GM19468 (cell line): Measurements from ENCODE around the gene SEC24A.
"Not testable (repeated sequence)": the region's sequence is repeated elsewhere in the genome, so short reads cannot be mapped to it uniquely, and the experiment has no call there.

ENCODE experiments used
- ATAC-seq: cut with Tn5 transposase; IDR thresholded peaks from one replicate; pipeline ENCODE4 v1.9.1; 2021; ENCODE audit warnings: mild to moderate bottlenecking, moderate library complexity, moderate number of reproducible peaks; ENCODE audit not compliant: unreplicated experiment; ENCODE audit errors: extremely low read depth

The SEC24A gene

DNA sequence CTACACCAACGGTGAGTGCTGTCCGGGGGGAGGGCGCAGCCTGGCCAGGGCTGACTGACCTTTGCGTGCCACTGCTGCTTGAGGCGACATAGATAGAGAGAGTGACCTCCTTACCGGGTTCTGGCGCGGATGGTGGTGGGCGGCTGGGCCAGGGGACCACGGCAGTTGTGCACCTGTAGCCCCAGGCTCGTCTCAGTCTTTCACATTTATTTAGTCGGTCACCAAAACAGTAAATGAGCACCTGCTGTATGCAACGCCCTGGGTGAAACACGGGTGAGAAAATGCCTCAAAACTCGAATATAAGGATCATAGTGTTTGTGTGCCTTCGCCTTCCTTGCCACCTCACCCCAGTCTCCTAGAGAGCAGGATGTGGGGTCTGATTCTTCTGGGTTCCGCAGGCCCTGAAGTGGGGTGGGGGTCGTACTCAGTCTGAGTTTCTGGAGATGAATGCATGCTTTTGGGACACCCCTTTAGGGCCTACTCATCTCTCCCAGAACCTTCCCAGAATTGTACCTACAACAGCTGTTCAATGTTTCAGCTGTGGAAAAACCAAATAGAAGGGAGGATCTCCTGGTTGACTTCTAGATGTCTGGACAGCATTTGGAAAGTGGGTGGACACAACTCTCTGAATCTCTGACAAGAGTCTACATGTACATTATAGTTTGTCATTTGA lies 714 bp downstream of the SEC24A start:
- ATAC-seq: no peak

DNA sequence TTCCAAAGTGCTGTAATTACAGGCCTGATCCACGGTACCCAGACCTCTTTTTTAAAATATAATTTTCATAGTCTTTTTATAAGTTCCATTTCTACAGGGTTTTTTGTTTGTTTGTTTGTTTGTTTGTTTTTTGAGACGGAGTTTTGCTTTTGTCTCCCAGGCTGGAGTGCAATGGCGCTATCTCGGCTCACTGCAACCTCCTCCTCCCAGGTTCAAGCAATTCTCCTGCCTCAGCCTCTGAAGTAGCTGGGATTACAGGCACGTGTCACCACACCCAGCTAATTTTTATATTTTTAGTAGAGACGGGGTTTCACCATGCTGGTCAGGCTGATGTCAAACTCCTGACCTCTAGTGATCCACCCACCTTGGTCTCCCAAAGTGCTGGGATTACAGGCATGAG lies 2.1 kb downstream of the SEC24A start:
- ATAC-seq: not testable (repeated sequence)

DNA sequence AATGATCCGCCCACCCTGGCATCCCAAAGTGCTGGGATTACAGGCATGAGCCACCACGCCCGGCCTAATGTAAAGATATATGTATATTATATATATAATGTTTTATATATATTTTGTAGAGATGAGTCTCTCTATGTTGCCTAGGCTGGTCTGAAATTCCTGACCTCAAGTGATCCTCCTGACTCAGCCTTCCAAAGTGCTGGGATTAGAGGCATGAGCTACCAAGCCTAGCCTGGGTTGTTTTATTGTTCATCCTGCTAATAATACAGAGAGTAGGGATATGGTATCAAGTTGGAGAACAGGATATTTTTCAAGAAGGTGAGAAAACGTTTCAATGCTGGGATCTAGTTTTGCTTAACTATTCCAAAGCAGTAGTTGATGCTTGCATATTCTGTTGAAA lies 2.9 kb downstream of the SEC24A start:
- ATAC-seq: no peak

DNA sequence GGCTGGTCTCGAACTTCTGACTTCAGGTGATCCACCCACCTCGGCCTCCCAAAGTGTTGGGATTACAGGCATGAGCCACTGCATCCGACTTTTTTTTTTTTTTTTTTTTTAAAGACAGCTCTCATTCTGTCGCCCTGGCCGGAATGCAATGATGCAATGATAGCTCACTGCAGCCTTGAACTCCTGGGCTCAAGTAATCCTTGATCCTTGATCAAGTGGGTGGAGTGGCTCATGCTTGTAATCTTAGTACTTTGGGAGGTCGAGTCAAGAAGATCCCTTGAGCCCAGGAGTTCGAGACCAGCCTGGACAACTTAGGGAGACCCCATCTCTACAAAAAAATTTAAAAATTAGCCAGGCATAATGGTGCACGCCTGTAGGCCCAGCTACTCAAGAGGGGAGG lies 8.1 kb downstream of the SEC24A start:
- no peak for ATAC-seq

DNA sequence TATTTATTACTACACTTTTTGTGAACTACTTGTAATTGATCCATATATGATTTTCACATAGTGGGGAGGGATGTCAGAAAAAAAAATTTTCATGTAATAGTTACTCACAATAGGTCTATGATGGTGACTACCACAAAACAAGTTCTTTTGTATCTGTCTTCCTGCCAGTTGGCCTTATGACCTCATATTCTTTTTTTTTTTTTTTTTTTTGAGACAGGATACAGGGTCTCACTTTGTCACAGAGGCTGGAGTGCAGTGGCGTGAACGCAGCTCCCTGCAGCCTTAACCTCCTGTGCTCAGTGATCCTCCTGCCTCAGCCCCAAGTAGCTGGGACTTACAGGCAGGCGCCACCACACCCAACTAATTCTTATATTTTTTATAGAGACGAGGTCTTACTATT lies 10.9 kb downstream of the SEC24A start:
- no peak for ATAC-seq

DNA sequence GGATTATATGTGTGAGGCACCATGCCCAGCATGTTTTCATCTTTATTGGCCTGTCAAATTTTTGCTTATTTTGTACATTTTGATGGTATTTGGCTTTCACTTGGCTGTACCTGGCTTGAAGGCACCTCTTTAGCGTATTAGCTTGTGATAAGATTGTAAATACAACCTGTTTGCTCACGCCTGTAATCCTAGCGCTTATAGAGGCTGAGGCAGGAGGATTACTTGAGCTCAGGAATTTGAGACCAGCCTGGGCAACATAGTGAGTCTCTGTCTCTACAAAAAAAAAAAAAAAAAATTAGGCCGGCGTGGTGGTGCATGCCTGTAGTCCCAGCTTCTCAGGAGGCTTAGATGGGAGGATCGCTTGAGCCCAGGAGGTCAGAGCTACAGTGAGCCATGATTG lies 11.3 kb downstream of the SEC24A start:
- no peak for ATAC-seq

DNA sequence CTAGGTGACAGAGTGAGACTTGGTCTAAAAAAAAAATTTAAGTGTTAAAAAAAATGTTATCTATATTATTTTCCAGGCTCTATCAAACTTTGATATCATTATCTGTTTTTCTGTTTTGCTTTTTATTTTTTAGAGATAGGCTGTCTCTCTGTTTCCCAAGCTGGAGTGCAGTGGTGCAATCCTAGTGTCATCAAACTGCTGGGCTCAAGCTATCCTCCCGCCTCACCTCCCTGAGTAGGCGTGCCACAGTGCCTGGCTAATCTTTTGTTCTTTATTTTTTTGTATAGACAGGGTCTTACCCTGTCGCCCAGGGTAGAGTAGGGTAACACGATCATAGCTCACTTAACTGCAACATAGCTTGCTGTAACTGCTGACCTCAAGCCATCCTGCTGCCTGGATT lies 14.4 kb downstream of the SEC24A start:
- ATAC-seq: no peak

DNA sequence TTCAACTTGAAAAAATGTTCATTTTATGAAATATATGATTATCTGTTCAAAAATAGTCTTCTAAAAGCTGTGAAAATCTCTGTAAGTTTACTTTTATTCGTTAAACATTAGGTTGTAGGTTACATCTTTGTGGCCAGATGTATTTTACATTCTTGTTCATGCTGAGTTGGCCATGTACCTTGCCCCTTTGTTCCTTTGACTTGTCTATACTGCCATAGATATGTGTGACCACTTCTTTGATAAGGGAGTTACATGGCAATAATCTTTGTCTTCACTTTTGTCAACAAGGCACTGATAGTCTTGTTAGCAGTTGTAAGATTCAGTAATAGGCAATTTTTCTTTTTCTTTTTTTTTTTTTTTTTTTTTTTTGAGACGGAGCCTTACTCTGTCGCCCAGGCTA lies 15.9 kb downstream of the SEC24A start:
- no peak for ATAC-seq

DNA sequence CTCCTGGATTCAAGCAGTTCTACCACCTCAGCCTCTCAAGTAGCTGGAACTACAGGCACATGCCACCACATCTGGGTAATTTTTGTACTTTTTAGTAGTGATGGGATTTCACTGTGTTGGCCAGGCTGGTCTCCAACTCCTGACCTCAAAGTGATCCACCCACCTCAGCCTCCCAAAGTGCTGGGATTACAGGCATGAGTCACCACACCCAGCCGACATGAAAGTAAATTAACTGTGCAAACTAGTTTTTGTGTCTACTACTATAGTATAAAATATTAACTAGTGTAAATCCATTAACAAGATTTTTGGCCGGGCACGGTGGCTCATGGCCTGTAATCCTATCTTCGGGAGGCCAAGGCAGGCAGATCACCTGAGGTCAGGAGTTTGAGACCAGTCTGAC lies 25.0 kb downstream of the SEC24A start:
- ATAC-seq: not testable (repeated sequence)

DNA sequence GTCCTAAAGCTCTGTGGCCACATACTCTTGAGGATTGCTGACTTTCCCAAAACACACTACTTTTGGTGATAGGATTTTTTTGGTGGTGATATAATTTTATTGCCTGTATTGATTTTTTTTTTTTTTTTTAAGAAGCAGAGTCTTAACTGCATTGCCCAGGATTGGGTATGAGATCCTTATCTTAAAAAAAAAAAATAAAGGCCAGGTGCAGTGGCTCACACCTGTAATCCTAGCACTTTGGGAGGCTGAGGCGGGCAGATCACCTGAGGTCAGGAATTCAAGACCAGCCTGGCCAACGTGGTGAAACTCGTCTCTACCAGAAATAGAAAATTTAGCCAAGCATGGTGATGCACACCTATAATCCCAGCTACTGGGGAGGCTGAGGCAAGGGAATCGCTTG lies 28.8 kb downstream of the SEC24A start:
- not testable (repeated sequence) for ATAC-seq

DNA sequence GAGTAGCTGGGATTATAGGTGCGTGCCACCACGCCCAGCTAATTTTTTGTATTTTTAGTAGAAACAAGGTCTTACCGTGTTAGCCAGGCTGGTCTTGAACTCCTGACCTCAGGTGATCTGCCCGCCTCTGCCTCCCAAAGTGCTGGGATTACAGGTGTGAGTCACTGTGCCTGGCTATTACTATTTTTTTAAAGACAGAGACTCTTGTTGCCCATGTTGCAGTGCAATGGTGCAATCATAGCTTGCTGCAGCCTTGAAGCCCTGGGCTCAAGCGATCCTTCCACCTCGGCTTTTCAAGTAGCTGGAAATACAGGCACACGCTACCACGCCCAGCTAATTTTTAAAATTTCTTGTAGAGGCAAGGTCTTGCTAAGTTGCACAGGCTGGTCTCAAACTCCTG lies 41.6 kb downstream of the SEC24A start:
- not testable (repeated sequence) for ATAC-seq

DNA sequence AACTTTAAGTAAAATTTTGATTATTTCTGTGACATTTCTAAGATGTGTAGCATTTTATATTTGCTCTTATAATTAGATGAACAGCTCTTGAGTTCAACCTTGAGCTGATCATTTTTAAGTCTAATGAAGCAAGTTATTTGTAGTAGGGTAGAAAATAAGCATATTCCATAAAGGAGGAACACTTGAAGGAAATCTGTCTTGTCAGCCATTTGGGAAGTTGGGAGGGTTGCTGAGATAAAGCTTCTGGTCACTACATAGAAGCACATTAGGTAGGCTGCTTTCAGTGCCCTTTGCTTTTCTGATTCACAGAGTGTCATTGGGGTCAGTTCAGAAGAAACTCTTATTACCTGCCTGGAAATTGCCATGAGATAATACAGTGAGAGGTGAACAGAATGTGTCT lies 44.1 kb downstream of the SEC24A start:
- no peak for ATAC-seq

DNA sequence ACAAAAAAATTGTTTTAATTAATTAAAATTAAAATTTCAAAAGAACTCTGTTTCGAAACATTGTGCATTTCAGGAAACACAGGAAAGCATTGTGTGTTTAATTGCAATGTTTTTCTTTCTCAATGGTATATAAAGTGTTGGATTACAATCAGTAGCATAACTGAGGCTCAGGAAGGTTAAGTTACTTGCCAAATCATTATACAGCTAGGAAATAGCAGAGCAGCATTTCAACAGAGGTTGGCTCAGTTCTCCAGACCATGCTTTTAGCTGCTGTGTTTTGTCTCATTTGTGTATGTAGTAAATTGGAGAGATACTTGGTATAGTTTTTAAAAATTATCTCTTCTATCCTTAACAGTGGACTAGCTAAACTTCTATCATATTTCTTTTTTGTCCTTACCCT lies 59.7 kb downstream of the SEC24A start:
- ATAC-seq: no peak

DNA sequence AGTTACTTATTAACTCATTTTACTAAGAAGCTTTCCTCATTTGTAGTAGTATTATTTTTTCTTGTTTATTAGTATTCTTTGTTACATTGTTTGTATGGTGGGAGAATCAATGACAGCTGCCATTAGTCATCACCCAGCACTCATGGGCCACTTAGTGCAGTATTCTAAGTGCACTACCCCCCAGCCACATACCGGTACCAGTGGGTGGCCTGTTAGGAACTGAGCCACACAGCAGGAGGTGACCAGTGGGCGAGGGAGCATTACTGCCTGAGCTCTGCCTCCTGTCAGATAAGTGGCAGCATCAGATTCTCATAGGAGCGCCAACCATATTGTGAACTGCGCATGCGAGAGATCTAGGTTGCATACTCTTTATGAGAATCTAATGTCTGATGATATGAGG lies 65.5 kb downstream of the SEC24A start:
- no peak for ATAC-seq

DNA sequence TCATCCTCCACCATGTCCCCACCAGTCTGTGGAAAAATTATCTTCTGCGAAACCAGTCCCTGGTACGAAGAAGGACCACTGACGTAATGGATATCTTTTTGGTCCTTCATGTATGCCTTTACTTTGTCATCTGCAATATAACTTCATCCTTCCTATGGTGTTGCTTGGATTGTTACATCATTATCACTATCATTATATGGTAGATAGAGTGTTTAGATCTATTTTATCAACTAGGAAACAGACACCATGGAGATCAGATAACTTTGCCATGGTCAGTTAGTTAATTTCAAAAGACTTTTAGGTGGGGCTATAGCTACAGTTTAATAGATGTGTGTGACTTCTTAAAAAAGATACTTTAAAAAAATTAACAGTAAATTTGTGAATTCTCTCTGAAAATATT lies 66.0 kb downstream of the SEC24A start:
- ATAC-seq: no peak

DNA sequence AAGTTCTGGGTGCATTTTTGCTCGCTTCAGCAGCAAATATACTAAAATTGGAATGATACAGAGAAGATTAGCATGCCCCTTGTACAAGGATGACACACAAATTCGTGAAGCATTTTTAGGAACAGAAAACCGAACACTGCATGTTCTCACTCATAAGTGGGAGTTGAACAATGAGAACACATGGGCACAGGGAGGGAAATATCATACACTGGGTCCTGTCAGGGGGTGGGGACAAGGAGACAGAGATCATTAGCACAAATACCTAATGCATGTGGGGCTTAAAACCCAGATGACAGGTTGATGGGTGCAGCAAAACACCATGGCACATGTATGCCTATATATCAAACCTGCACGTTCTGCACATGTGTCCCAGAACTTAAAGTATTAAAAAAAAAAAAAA lies 66.9 kb downstream of the SEC24A start:
- not testable (repeated sequence) for ATAC-seq

DNA sequence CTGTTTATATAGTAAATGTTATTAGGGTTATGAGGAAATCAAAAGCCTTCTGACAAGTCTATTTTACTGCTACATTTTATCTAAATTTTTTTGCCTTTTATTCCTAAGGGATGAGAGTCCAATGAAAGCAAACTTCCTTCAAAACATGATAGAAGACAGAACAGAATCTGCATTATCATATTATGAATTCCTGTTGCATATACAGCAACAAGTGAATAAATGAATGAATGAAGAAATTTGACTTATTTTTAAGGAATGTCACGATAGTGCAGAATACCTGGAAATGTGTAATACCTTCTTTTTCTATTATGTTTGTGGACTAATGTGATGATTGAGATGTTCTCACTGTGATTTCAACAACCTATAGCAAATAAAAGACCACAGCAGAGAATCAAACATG lies 76.3 kb downstream of the SEC24A start:
- no peak for ATAC-seq

DNA sequence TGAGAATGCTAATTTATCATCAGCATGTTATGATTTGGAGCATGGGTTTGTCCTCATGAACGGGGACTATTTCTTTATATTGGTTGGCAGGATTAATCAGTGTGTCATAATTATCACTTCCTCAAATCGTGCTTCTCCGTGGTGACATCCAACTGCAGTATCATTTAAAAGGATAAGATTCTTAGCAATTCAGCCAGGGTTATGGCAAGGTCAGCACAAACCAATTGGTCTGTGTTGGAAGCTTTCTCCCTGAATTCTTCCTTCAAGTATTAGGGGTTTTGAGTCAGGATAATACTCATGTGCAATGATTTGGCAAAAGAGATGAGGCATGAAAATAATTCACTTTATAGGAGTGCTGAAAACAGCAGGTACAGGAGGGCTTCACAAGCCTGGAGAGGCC lies 84.2 kb downstream of the SEC24A start:
- ATAC-seq: no peak

DNA sequence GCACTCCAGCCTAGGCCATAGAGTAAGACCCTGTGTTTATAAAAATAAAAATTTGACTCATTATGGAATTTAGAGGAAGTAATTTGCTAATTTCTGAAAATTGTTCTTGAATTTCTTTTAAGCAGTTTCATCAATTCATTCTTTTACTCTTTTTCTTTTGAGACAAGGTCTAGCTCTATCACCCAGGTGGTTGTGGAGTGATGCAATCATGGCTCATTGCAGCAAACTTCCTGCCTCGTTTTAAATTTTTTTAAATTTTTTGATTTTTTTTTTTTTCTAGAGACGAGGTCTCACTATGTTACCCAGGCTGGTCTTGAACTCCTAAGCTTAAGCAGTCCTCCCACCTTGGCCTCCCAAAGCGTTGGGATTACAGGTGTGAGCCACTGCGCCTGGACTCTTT lies 86.7 kb downstream of the SEC24A start:
- ATAC-seq: no peak

DNA sequence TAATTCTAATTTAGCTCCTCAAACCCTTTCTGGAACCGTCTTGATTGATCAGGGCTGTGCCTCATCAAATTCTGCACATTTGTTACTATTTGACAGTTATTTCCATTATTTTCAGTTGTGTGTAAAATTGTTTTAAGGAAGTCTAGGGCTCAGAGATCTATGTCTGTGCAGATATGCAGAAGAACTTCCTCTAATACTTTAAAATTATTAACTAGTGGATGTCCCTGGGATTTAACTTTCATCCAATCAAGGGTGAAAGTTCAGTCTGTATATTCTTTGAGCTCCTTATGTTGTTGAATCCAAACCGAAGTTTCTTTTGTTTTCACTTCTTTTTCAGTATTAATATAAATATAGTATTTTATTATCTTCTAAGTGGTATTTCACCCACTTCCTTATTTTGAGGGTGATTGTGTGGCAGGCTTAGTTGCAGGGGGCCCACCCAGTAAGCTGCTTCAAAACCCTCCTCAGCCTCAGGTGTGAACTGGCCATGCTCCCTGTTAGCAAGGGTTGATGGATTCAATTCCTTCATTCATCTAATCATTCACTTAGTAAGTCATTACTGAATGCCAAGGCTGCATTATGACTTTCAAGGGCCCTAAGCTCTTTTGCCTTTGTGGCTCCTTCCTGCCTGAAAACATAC lies 87.7 kb downstream of the SEC24A start:
- no peak for ATAC-seq

DNA sequence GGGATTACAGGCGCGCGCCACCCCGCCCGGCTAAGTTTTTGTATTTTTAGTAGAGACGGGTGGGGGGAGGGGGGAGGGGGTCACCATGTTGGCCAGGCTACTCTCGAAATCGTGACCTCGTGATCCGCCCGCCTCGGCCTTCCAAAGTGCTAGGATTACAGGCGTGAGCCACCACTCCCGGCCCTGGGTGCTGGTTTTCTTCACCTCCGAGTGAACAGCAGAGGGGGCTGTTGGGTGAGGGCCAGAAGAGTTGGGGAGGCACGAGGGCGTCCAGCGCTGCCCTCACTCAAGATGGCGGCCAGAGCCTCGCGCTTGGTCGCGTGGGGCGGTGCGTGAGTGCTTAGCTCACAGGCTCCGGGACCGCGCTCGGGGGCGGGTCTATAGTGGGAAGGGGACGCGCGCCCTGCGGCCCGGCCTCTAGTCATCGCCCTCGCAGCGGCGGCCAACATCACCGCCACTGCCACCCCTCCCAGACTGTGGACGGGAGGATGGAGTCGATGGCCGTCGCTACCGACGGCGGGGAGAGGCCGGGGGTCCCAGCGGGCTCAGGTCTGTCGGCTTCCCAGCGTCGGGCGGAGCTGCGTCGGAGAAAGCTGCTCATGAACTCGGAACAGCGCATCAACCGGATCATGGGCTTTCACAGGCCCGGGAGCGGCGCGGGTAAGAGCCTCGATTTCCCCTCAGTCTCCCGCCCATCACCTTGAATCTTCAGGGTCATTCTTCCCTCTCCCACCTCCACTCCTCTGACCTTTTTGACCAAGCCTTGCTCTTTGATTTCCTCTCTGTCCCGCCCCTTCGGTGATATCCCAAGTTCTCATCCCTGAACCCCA lies 89.8 kb downstream of the SEC24A start, which contains the start of gene CAMLG:
Gene CAMLG (plus strand): TSS at position 416 of the 830 bp plus-strand sequence. CDS start 73 bp downstream, at position 489.
- peak; percentile 83 for ATAC-seq
